ENCODE data around the gene KRT82. TPM values are rescaled to one million over a fixed set of nuclear protein-coding genes. Genes with fewer than 3 reads are reported as not detected.
"Not testable (repeated sequence)": the region's sequence is repeated elsewhere in the genome, so short reads cannot be mapped to it uniquely, and the experiment has no call there.

The KRT82 gene
- total and polyA plus RNA-seq, 3 donors from 2014 or later, result not detected

- Histone ChIP-seq H3K27ac (no peak overlapping the region), H3K4me3 (no peak overlapping the region), H3K27me3 (no peaks in the 10 kb centered on the region), H3K4me1 (peaks cover 16% of the 10 kb centered on the region), H3K9me3 (no peaks in the 10 kb centered on the region), H3K36me3 (ENCODE audit: low read depth, missing control alignments) (no peaks in the 10 kb centered on the region)
- TF ChIP-seq CTCF (IDR thresholded peaks at IDR 0.05) (no peak), POLR2A (IDR thresholded peaks at IDR 0.05) (no peak)
- WGBS, 2 donors, result 81 to 89% methylated on average over 3 to 8 of the region's 8 CpGs
- no peak for DNase-seq
- intact Hi-C loops (cut with DNase I; ENCODE audit: low total_unique reads), result no loop called here
Measured at GRCh38 chr12:52413782-52414345, 7.7 kb upstream of the KRT82 start.

- DNase-seq, result no peak
- H3K27me3 ChIP-seq, result no peaks in the 10 kb centered on the region
- intact Hi-C loops (cut with DNase I; ENCODE audit: low total_unique reads), result no loop called here
- WGBS, 2 donors, result 55 to 67% methylated on average over 4 of the region's 4 CpGs
- no peaks in the 10 kb centered on the region for H3K9me3 ChIP-seq
- no peak for TF ChIP-seq POLR2A (IDR thresholded peaks at IDR 0.05)
- no peak overlapping the region for H3K27ac ChIP-seq
- no peak overlapping the region for H3K4me3 ChIP-seq
- H3K36me3 ChIP-seq (ENCODE audit: low read depth, missing control alignments), result no peaks in the 10 kb centered on the region
- H3K4me1 ChIP-seq, result peaks cover 16% of the 10 kb centered on the region
Measured at GRCh38 chr12:52413202-52413601, 7.1 kb upstream of the KRT82 start.

DNA sequence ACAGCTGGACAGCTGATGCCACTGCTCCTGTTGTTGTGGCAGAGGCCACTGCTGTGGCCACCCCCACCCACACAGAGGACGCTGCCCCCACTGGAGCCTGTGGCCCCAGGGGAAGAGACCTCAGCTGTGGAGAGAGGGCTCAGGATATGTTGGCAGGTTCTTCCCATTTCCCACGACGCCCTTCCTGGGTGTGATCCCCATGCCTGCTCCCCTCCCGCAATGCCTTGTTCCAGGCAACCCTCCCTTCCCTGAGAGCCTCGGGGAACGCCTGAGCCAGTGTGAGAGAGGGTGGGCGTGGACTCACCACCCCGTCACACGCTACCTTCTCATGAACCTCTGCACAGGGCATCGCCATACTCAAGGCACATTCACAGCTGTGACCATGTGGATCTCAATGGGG lies 5.7 kb upstream of the KRT82 start:
- TF ChIP-seq POLR2A (IDR thresholded peaks at IDR 0.05) (no peak), CTCF (IDR thresholded peaks at IDR 0.05) (no peak)
- 92 to 94% methylated on average over 8 to 10 of the region's 10 CpGs for WGBS, 2 donors

DNA sequence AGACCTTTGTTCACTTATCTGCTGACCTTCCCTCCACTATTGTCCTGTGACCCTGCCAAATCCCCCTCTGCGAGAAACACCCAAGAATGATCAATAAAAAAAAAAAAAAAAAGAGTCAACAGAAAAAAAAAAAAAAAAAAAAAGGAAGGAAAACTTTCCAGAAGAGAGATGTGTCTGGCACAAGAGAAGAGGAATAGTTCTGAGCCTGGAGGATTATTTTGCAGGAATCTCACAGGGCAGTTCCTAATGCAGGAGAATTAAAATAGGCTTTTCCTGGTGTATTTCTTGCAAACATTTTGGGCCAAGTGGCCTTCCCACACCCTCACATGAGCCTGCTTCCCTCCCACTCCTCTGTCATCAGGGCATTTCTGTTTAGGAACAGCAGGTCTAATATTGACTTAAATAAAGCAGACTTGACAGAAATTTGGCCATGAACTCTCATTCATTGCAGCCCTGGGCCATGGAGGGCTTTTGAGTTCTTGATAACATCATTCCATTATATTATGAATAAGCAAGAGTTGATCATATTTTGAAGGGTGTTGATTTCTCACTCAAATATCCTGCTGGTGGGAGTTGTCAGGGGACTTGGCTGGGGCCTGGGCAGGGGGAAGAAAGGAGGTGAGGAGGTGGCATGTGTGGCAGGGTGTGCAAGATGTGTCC lies 4.6 kb upstream of the KRT82 start:
- H3K27ac ChIP-seq; H3K4me1 ChIP-seq; H3K27me3 ChIP-seq; H3K36me3 ChIP-seq (ENCODE audit: low read depth, missing control alignments); DNase-seq; H3K4me3 ChIP-seq; intact Hi-C loops (cut with DNase I; ENCODE audit: low total_unique reads); H3K9me3 ChIP-seq: not testable (repeated sequence)
- WGBS, 2 donors, result 40 to 80% methylated on average over 1 of the region's 1 CpG

More for the DNA sequence above, 5.7 kb upstream of the KRT82 start:
- Histone ChIP-seq H3K4me3 (no peak overlapping the region), H3K27ac (no peak overlapping the region), H3K9me3 (no peaks in the 10 kb centered on the region), H3K27me3 (no peaks in the 10 kb centered on the region), H3K4me1 (peaks cover 11% of the 10 kb centered on the region), H3K36me3 (ENCODE audit: low read depth, missing control alignments) (no peaks in the 10 kb centered on the region)
- no peak for DNase-seq
- intact Hi-C loops (cut with DNase I; ENCODE audit: low total_unique reads), result no loop called here

- TF ChIP-seq POLR2A (IDR thresholded peaks at IDR 0.05) (no peak), CTCF (IDR thresholded peaks at IDR 0.05) (no peak)
- Histone ChIP-seq H3K9me3 (no peaks in the 10 kb centered on the region), H3K36me3 (ENCODE audit: low read depth, missing control alignments) (no peaks in the 10 kb centered on the region), H3K27ac (no peak overlapping the region), H3K4me3 (no peak overlapping the region), H3K27me3 (no peaks in the 10 kb centered on the region), H3K4me1 (peaks cover 6% of the 10 kb centered on the region)
- intact Hi-C loops (cut with DNase I; ENCODE audit: low total_unique reads), result no loop called here
- DNase-seq, result no peak
- 87 to 100% methylated on average over 2 to 5 of the region's 5 CpGs for WGBS, 2 donors
Measured at GRCh38 chr12:52407918-52408317, 1.8 kb upstream of the KRT82 start.

- Histone ChIP-seq H3K9me3 (no peaks in the 10 kb centered on the region), H3K36me3 (ENCODE audit: low read depth, missing control alignments) (no peaks in the 10 kb centered on the region), H3K27me3 (no peaks in the 10 kb centered on the region), H3K4me3 (no peak overlapping the region), H3K4me1 (no peaks in the 10 kb centered on the region), H3K27ac (no peak overlapping the region)
- 88 to 93% methylated on average over 2 to 3 of the region's 3 CpGs for WGBS, 2 donors
- no peak for DNase-seq
- intact Hi-C loops (cut with DNase I; ENCODE audit: low total_unique reads), result no loop called here
- TF ChIP-seq CTCF (IDR thresholded peaks at IDR 0.05) (no peak), POLR2A (IDR thresholded peaks at IDR 0.05) (no peak)
Measured at GRCh38 chr12:52404951-52405350, 1.2 kb downstream of the KRT82 start.

Data from testis (tissue), 3 donors.